Nephron (organoid): ENCODE measurements around the gene ANAPC13.

Experiments
- H3K27ac Mint-ChIP-seq, 3 experiments: 2 replicates each; pipeline ENCODE4 v1.8.0; 2020; ENCODE audit warnings: mixed read lengths in 3 of 3, mild to moderate bottlenecking in 2 of 3, moderate library complexity in 1 of 3
- H3K27me3 Mint-ChIP-seq: 2 replicates; pipeline ENCODE4 v1.8.0; 2021; ENCODE audit warnings: low read depth, mild to moderate bottlenecking, moderate library complexity, mixed read lengths
- H3K36me3 Mint-ChIP-seq: 2 replicates; pipeline ENCODE4 v1.8.0; 2020; ENCODE audit warnings: low read depth, mixed read lengths
- H3K4me1 Mint-ChIP-seq: 2 replicates; pipeline ENCODE4 v1.8.0; 2020; ENCODE audit warnings: mixed read lengths
- H3K4me3 Mint-ChIP-seq, 3 experiments: 2 replicates each; pipeline ENCODE4 v1.8.0; 2020; ENCODE audit warnings: mild to moderate bottlenecking in 3 of 3, mixed read lengths in 3 of 3, moderate library complexity in 2 of 3
- H3K9me3 Mint-ChIP-seq: 2 replicates; pipeline ENCODE4 v1.8.0; 2020; ENCODE audit warnings: mixed read lengths
- TF ChIP-seq, protein P1 (sequence below), 3 experiments: fragments of 200-600 bp; sonication (generic); IDR thresholded peaks; one replicate each; pipeline ENCODE4 v1.5.0; 2021; ENCODE audit warnings: antibody characterized with exemption in 3 of 3; ENCODE audit not compliant: unreplicated experiment in 3 of 3

ANAPC13 gene

DNA sequence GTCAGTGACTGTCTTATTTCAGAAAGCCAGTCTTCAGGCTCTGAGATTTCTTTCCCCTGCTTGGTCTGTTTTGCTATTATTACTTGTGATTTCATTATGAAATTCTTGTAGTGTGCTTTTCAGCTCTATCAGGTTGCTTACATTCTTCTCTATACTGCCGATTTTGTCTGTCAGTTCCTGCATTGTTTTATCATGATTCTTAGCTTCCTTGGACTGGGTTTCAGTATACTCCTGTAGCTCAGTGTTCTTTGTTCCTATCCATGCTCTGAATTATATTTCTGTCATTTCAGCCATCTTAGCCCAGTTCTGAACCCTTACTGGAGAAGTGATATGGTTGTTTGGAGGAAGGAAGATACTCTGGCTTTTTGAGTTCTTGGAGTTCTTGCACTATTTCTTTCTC lies 40.5 kb upstream of the ANAPC13 start:
- TF ChIP-seq, protein P1, sequence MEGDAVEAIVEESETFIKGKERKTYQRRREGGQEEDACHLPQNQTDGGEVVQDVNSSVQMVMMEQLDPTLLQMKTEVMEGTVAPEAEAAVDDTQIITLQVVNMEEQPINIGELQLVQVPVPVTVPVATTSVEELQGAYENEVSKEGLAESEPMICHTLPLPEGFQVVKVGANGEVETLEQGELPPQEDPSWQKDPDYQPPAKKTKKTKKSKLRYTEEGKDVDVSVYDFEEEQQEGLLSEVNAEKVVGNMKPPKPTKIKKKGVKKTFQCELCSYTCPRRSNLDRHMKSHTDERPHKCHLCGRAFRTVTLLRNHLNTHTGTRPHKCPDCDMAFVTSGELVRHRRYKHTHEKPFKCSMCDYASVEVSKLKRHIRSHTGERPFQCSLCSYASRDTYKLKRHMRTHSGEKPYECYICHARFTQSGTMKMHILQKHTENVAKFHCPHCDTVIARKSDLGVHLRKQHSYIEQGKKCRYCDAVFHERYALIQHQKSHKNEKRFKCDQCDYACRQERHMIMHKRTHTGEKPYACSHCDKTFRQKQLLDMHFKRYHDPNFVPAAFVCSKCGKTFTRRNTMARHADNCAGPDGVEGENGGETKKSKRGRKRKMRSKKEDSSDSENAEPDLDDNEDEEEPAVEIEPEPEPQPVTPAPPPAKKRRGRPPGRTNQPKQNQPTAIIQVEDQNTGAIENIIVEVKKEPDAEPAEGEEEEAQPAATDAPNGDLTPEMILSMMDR (IDR thresholded peaks at IDR 0.05; ENCODE audit: unreplicated experiment in 3 of 3), result no peak
- peaks cover 60% of the 10 kb centered on the region for H3K36me3 Mint-ChIP-seq
- H3K27me3 Mint-ChIP-seq, result no peaks in the 10 kb centered on the region
- H3K4me3 Mint-ChIP-seq, result no peak overlapping the region
- peaks cover 48% of the 10 kb centered on the region for H3K9me3 Mint-ChIP-seq
- H3K27ac Mint-ChIP-seq, result no peak overlapping the region
- H3K4me1 Mint-ChIP-seq, result no peaks in the 10 kb centered on the region

DNA sequence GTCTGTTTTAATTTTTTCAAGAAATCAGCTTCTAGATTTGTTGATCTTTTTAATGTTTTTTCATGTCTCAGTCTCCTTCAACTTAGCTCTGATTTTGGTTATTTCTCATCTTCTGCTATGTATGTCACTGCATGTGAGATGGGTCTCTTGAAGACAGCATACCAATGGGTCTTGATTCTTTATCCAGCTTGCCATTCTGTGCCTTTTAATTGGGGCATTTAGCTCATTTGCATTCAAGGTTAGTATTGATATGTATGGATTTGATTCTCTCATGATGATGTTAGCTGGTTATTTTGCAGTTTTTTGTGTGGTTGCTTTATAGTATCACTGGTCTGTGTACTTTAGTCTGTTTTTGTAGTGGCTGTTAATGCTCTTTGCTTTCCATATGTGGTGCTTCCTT lies 39.5 kb upstream of the ANAPC13 start:
- no peaks in the 10 kb centered on the region for H3K27me3 Mint-ChIP-seq

DNA sequence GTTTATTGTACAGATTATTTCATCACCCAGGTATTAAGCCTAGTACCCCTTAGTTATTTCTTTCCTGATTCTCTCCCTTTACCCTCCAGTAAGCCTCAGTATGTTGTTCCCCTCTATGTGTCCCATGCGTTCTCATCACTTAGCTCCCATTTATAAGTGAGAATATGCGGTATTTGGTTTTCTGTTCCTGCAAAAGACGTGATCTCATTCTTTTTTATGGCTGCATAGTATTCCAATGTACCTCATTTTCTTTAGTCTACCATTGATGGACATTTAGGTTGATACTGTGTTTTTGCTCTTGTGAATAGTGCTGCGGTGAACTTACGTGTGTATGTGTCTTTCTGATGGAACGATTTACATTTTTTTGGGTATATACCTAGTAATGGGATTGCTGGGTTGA lies 36.8 kb upstream of the ANAPC13 start:
- Mint-ChIP-seq H3K36me3 (peaks cover 85% of the 10 kb centered on the region), H3K27ac (no peak overlapping the region), H3K9me3 (peaks cover 63% of the 10 kb centered on the region), H3K4me1 (no peaks in the 10 kb centered on the region), H3K4me3 (no peak overlapping the region), H3K27me3 (no peaks in the 10 kb centered on the region)
- TF ChIP-seq, protein P1 (IDR thresholded peaks at IDR 0.05; ENCODE audit: unreplicated experiment in 3 of 3), result no peak

More for the DNA sequence above, 39.5 kb upstream of the ANAPC13 start:
- Mint-ChIP-seq H3K4me1 (no peaks in the 10 kb centered on the region), H3K36me3 (peaks cover 68% of the 10 kb centered on the region), H3K9me3 (peaks cover 55% of the 10 kb centered on the region), H3K4me3 (no peak overlapping the region), H3K27ac (no peak overlapping the region)
- TF ChIP-seq, protein P1 (IDR thresholded peaks at IDR 0.05; ENCODE audit: unreplicated experiment in 3 of 3), result no peak

DNA sequence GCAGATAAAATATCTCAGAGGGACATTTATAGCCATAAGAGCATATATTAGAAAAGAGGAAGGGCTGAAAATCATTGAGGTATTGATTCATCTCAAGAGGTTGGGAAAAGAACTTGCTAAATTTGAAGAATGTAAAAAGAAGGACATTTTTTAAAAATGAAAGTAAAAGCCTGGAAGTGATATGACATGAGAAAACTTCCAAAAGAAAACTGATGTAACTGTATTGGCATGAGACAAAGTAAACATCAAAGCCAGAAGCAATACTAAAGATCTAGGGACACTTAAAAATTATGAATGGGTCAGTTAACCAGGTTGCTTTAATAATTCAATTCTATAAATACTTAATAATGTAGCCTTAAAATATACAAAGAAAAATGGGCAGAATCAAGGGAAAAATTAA lies 32.0 kb upstream of the ANAPC13 start:
- H3K4me1 Mint-ChIP-seq, result peaks cover 20% of the 10 kb centered on the region
- H3K9me3 Mint-ChIP-seq, result peaks cover 25% of the 10 kb centered on the region
- peak overlapping the region in 1 of 3 experiments; percentile 11 for H3K27ac Mint-ChIP-seq
- H3K4me3 Mint-ChIP-seq, result no peak overlapping the region
- TF ChIP-seq, protein P1 (IDR thresholded peaks at IDR 0.05; ENCODE audit: unreplicated experiment in 3 of 3), result no peak
- H3K27me3 Mint-ChIP-seq, result no peaks in the 10 kb centered on the region
- peaks cover 75% of the 10 kb centered on the region for H3K36me3 Mint-ChIP-seq

DNA sequence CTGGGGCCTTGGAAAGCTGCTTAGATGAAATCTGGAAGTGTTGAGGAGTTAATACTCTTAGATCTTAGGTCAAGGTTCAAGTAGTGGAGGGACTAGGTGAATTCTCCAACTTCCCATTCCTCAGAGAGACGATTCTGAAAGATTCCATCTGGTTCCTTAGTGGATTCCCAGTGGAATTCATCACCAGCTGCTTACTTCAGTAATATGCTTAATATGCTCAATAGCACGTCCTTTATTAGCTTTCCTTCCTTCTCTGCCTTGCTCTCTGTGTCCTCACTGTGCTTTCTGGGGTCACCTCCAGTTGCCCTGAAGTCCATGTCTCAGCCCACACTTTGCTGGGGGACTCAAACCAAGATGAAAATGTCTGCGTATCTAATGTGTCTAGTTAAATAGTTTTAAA lies 31.1 kb upstream of the ANAPC13 start:
- TF ChIP-seq, protein P1 (IDR thresholded peaks at IDR 0.05; ENCODE audit: unreplicated experiment in 3 of 3), result no peak
- peaks cover 67% of the 10 kb centered on the region for H3K36me3 Mint-ChIP-seq
- H3K9me3 Mint-ChIP-seq, result peaks cover 18% of the 10 kb centered on the region
- H3K4me3 Mint-ChIP-seq, result no peak overlapping the region
- H3K4me1 Mint-ChIP-seq, result peaks cover 20% of the 10 kb centered on the region
- H3K27me3 Mint-ChIP-seq, result no peaks in the 10 kb centered on the region
- peak overlapping the region; percentile 16 to 91 (median 61) for H3K27ac Mint-ChIP-seq

DNA sequence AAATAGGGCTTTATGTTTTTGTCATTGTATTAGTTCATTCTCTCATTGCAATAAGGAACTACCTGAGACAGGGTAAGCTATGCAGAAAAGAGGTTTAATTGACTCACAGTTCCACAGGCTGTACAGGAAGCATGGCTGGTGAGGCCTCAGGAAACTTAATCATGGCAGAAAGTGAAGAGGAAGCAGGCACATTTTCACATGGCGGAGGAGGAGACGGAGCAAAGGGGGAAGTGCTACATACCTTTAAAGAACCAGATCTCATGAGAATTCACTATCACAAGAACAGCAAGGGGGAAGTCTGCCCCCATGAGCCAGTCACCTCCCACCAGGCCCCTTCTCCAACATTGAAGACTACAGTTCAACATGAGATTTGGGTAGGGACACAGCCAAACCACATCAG lies 25.7 kb upstream of the ANAPC13 start:
- no peak overlapping the region for H3K4me3 Mint-ChIP-seq
- TF ChIP-seq, protein P1 (IDR thresholded peaks at IDR 0.05; ENCODE audit: unreplicated experiment in 3 of 3), result no peak
- H3K9me3 Mint-ChIP-seq, result no peaks in the 10 kb centered on the region
- peaks cover 64% of the 10 kb centered on the region for H3K36me3 Mint-ChIP-seq
- peaks cover 15% of the 10 kb centered on the region for H3K4me1 Mint-ChIP-seq
- H3K27me3 Mint-ChIP-seq, result no peaks in the 10 kb centered on the region
- no peak overlapping the region for H3K27ac Mint-ChIP-seq
